ENCODE data around the gene LSAMP.

DNA sequence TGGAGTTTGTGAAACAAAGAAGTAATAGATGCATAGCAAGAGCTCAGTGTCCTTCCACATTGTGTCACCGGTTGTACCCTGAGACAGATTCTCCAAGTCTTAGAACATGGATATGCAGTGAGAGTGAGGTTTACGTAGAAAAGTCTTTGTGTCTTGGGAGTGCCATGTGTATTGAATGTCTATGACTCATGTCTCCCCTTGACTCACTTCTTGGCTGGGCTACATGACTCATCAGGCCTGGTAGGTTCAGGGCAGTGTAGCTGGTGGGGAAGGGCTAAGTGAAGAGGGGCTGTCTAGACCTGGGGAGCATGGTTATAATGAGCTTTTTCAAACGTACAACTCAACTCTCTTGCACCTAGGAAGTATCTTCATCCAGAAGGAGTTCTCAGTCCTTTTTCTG is 654.5 kb downstream of the LSAMP start:
- TF ChIP-seq, protein P1, sequence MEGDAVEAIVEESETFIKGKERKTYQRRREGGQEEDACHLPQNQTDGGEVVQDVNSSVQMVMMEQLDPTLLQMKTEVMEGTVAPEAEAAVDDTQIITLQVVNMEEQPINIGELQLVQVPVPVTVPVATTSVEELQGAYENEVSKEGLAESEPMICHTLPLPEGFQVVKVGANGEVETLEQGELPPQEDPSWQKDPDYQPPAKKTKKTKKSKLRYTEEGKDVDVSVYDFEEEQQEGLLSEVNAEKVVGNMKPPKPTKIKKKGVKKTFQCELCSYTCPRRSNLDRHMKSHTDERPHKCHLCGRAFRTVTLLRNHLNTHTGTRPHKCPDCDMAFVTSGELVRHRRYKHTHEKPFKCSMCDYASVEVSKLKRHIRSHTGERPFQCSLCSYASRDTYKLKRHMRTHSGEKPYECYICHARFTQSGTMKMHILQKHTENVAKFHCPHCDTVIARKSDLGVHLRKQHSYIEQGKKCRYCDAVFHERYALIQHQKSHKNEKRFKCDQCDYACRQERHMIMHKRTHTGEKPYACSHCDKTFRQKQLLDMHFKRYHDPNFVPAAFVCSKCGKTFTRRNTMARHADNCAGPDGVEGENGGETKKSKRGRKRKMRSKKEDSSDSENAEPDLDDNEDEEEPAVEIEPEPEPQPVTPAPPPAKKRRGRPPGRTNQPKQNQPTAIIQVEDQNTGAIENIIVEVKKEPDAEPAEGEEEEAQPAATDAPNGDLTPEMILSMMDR (IDR thresholded peaks at IDR 0.05) = no peak
- no peak for TF ChIP-seq POLR2A (IDR thresholded peaks at IDR 0.05)
